HG02938 (cell line): ENCODE data around the gene ERCC3.
"Not testable (repeated sequence)": the region's sequence is repeated elsewhere in the genome, so short reads cannot be mapped to it uniquely, and the experiment has no call there.

ENCODE experiments used
- ATAC-seq: cut with Tn5 transposase; IDR thresholded peaks from one replicate; pipeline ENCODE4 v1.9.1; 2021; ENCODE audit warnings: mild to moderate bottlenecking, moderate library complexity; ENCODE audit not compliant: unreplicated experiment

The ERCC3 gene

GRCh38 chr2:127280693-127281092 lies 13.3 kb downstream of the ERCC3 start:
- no peak for ATAC-seq

- no peak for ATAC-seq
These were observed 14.2 kb downstream of the ERCC3 start for GRCh38 chr2:127279781-127280180.

DNA sequence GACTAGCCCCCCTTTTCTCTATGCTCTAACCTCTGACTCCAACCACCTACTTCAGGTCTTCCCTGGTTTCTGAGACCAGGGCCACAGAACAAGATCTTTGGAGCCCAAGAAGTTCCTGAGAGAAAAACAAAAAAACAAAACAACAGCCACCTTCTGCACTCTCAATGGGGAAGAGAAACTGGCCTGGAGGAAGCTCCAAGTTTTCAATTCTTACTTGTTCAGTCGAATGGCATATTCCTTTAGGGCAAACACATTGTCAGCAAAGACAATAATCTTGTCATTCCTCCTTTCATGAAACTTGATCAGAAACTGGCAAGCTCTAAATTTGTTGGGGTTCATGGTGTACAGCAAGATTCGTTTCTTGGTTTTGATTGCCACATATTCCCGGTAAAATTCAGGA lies 15.0 kb downstream of the ERCC3 start:
- ATAC-seq, result no peak

DNA sequence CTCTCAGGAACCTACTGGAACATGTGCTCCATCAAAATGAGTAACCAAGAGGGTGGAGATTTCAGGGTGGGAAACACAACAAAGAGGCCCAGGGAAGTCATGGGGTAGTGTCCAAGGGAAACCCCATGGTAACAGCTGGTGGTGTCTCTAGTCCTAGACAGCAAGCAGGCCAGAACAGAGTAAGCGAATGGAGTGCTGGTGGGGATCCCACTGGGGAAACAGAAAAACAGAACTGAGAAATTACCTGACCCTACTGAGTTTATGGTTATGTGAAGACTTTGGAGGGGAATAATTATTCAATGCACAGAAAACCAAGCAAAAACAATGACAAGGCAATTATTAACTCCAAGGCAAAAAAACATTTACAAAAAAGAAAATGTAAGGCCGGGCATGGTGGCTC lies 16.9 kb downstream of the ERCC3 start:
- ATAC-seq, result peak; percentile 77

- ATAC-seq, result no peak
These were observed 18.2 kb downstream of the ERCC3 start for GRCh38 chr2:127275789-127276188.

GRCh38 chr2:127275356-127275755 lies 18.6 kb downstream of the ERCC3 start:
- no peak for ATAC-seq

DNA sequence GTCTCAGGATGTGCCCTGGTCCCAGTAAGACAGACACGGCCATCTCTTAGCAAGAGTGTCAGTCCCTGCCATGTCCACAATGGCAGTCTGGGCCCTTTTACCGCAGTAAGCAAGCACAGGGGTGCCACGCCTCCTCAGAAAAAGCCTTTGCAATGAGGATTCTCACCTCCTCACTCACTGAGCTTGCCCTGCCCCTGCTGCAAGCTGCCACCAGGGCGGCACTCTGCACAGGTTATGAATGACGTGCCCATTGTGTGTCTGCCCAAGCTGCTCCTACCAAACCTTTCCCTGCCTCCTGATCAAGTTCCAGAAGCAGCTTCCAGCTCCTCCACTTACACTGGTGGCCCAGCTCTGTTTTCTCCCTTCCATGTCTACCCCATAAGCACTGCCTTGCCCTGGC lies 23.3 kb downstream of the ERCC3 start:
- no peak for ATAC-seq

GRCh38 chr2:127261804-127262406 lies 32.0 kb downstream of the ERCC3 start:
- ATAC-seq, result no peak

- ATAC-seq, result no peak
These were observed 34.6 kb downstream of the ERCC3 start for GRCh38 chr2:127259355-127259754.

DNA sequence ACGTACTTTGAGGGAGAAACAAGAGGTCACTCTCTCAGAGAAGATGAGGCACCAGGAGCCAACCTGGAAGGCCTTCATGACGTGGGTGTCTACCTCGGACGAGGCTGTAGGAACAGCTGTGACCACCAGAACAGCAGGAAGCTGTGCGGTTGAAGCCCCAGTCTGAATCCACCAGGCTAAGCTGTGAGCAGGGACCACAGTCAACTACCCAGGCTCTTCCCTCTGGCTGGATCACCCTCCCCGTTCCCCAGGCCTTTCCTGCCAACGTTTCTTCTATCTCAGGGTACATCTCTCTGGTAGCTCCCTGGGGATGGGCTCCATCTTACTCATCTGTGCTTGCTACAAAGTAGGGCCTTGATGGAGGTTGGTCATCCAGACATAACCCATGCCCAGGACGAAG lies 37.1 kb downstream of the ERCC3 start:
- no peak for ATAC-seq

- ATAC-seq, result no peak
These were observed 37.6 kb downstream of the ERCC3 start for GRCh38 chr2:127256381-127256780.

DNA sequence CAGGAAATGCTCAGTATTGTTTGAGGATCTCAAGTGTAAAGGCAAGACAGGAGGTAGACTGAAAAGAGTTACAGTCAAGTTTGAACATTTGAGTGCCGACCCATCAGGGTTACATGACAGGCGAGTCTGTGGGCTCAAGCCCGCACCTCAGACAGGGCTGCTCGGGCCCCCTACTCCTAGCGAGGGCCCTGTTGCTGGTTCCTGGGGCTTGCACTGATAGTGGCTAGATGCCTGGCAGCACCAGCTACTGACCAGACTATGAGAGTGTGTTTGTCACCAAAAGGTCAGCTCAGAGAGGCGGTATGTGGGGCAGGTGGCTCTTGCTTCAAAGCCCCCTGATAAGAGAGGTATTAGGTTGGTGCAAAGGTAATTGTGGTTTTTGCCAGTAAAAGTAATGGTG lies 38.2 kb downstream of the ERCC3 start:
- no peak for ATAC-seq

- no peak for ATAC-seq
These were observed 38.8 kb downstream of the ERCC3 start for GRCh38 chr2:127255146-127255545.

GRCh38 chr2:127254386-127254981 lies 39.5 kb downstream of the ERCC3 start:
- ATAC-seq, result no peak

GRCh38 chr2:127241184-127241583 lies 52.8 kb downstream of the ERCC3 start:
- not testable (repeated sequence) for ATAC-seq

DNA sequence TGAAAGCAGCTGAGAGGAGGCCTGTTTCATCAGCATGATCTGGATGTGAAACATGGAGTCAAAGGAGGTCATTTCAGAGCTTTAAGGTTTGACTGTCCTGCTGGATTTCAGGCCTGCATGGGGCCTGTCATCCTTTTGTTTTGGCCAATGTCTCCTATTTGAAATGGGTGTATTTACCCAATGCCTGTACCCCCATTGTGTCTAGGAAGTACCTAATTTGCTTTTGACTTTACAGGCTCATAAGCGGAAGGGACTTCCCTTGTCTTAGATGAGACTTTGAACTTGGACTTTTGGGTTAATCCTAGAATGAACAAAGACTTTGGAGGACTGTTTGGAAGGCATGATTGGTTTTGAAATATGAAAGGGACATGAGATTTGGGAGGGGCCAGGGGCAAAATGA lies 54.5 kb downstream of the ERCC3 start:
- ATAC-seq, result no peak

GRCh38 chr2:127237768-127238167 lies 56.2 kb downstream of the ERCC3 start:
- ATAC-seq, result not testable (repeated sequence)

DNA sequence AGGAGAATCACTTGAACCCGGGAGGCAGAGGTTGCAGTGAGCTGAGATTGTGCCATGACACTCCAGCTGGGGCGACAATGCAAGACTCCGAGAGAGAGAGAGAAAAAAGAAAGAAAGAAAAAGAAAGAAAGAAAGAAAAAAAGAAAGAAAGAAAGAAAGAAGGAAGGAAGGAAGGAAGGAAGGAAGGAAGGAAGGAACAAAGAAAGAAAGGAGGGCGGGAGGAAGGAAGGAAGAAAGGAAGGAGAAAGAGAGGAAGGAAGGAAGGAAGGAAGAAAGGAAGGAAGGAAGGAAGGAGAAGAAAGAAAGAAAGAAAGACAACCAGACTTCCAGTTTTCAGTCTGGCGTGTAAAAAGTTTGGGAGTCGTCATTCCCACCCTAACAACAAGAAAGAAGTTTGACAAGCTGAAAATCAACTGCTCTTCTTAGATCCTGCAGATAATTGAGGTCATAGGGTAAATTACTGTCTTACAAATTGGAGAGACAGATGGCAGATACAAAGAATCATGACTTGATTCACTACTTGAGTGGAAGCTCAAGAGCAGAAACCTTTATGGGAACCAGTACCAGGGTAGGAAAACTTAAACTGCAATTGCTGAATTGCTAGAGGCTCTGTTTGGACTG lies 58.8 kb downstream of the ERCC3 start:
- no peak for ATAC-seq

GRCh38 chr2:127233710-127234109 lies 60.2 kb downstream of the ERCC3 start:
- ATAC-seq, result no peak

DNA sequence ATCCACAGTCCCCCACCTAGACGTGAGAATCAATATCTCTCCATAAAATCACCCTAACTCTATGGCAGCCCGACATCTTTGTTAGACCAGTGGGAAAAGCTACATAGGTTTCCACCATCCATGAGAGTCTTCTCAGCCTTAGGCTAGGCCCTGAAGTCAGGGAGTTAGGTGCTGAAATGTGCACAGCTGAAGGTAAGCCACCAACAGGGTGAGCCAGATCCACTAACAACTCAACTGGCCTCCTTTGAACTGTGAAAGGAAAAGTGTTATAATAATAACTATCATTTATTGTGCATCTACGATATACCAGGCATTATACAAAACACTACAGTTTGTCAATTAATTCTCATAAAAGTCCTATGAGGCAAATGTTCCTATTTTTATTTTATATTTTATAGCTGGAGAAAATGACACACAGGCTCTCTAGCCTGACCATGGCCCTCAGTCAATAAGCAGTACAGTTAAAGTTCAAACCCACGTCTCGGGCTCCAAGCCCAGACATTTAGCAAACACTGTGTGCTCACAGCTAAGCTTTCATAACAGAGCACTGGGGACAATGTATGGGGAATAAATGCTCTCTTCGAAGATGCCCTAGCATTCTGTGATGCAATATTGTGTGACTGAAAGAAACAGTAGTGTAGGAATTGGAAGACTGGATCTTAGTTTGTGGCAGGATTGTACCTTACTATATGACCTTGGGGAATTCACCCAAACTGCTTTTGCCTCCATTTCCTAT lies 62.6 kb downstream of the ERCC3 start:
- no peak for ATAC-seq

DNA sequence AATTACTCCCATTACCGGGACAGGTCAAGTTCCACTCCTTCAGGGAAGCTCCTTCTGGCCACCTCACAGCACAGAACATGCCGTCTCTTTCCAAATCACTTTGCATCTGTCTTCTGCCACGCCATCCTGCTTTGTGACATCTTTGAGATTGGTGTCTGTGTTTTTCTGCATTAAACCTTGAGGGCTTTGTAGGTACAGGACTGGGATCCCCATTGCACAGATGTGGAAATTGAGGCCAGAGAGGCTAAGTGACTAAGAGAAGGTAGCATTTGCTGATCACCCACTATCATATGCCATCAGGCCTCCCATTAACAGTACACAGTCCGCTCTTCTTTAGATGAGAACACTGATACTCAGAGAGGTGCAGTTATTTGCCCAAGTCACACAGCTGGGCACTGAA lies 64.4 kb downstream of the ERCC3 start:
- no peak for ATAC-seq

GRCh38 chr2:127228102-127228501 lies 65.8 kb downstream of the ERCC3 start:
- ATAC-seq, result no peak
